Prostate gland (tissue), 2 donors: ENCODE data around the gene RPS23.

ENCODE experiments used
- POLR2A ChIP-seq: fragments of 450-650 bp; IDR thresholded peaks from one replicate; pipeline ENCODE4 v1.6.1; 2016; ENCODE audit warnings: antibody characterized with exemption, mild to moderate bottlenecking
- POLR2AphosphoS5 ChIP-seq: sonication (generic); formaldehyde crosslinking; IDR thresholded peaks from one replicate; pipeline ENCODE4 v1.6.1; 2017; ENCODE audit warnings: antibody characterized with exemption
- TF ChIP-seq, protein P1 (sequence below), 4 experiments: fragments of 200-600 bp in 2 of 4; fragments of 450-650 bp in 2 of 4; sonication (generic) in 2 of 4; IDR thresholded peaks; 1 replicate in 3 of 4; 2 replicates in 1 of 4; pipeline ENCODE4 v1.5.1; 2016 to 2019; ENCODE audit warnings: antibody characterized with exemption in 4 of 4, mild to moderate bottlenecking in 2 of 4, moderate library complexity in 2 of 4

DNA sequence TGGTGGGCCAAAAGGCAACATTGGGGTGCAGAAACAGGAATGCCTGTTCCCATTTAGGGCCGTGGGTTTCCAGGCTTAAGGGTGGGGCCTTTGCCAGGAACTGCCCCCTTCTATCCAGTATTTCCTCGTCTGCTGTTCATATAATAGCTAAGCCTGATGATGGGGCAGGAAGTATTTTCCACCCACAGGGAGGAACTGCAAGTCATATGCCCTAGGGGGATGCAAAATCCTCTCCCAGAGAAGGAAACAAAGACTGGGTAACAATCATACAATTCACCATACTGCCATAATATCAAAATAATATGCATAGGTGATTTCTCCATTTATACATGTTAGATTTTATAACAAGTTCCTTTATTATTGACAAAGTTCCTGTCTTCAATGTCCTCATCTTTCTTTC is 20.5 kb upstream of the RPS23 start:
- TF ChIP-seq, protein P1, sequence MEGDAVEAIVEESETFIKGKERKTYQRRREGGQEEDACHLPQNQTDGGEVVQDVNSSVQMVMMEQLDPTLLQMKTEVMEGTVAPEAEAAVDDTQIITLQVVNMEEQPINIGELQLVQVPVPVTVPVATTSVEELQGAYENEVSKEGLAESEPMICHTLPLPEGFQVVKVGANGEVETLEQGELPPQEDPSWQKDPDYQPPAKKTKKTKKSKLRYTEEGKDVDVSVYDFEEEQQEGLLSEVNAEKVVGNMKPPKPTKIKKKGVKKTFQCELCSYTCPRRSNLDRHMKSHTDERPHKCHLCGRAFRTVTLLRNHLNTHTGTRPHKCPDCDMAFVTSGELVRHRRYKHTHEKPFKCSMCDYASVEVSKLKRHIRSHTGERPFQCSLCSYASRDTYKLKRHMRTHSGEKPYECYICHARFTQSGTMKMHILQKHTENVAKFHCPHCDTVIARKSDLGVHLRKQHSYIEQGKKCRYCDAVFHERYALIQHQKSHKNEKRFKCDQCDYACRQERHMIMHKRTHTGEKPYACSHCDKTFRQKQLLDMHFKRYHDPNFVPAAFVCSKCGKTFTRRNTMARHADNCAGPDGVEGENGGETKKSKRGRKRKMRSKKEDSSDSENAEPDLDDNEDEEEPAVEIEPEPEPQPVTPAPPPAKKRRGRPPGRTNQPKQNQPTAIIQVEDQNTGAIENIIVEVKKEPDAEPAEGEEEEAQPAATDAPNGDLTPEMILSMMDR (IDR thresholded peaks at IDR 0.05), result no peak
- TF ChIP-seq POLR2A (no peak), POLR2AphosphoS5 (no peak)
